Panc1 (cell line): Measurements from ENCODE around the gene BASP1. TPM values are rescaled to one million over a fixed set of nuclear protein-coding genes. Genes with fewer than 3 reads are reported as not detected.

Experiments used
- ATAC-seq: fragments of 200-7000 bp; cut with Tn5 transposase; 2 replicates; pipeline ENCODE4 v1.9.1; 2020; ENCODE audit warnings: mild to moderate bottlenecking, moderate library complexity
- BruUV-seq: library from RNA; stranded (reverse); fragments of 400-500 nt; replicated peaks from 2 replicates; lab custom pipeline; 2021; lab: Mats Ljungman, UMichigan
- CTCF ChIA-PET: fragments of 300-600 bp; sonication (Branson Sonifier 250); formaldehyde crosslinking; loops from one replicate; lab custom pipeline; 2022; ENCODE audit warnings: antibody characterized with exemption; lab: Charles Lee
- POLR2A ChIA-PET: fragments of 300-600 bp; sonication (Branson Sonifier 250); formaldehyde crosslinking; loops from one replicate; lab custom pipeline; 2022; ENCODE audit warnings: antibody characterized with exemption; lab: Charles Lee
- DNase-seq: peaks from one replicate; pipeline ENCODE4 v3.0.0-alpha.2; 2010; ENCODE audit warnings: low read depth, low spot score
- H3K27ac ChIP-seq: 2 replicates; pipeline ENCODE4 v1.5.1; 2011; ENCODE audit warnings: mild to moderate bottlenecking, low read length, inconsistent platforms
- H3K27me3 ChIP-seq: fragments of 200-500 bp; sonication (Bioruptor generic); 2 replicates; pipeline ENCODE4 v1.6.0; 2014; ENCODE audit warnings: low read length, inconsistent platforms; ENCODE audit not compliant: control insufficient read depth, insufficient read depth
- H3K36me3 ChIP-seq: fragments of 200-500 bp; sonication (Bioruptor generic); 2 replicates; pipeline ENCODE4 v1.5.1; 2014; ENCODE audit warnings: inconsistent platforms, mild to moderate bottlenecking, low read length, moderate library complexity; ENCODE audit not compliant: control insufficient read depth, insufficient read depth
- H3K4me1 ChIP-seq: 2 replicates; pipeline ENCODE4 v1.5.1; 2011; ENCODE audit warnings: inconsistent platforms, mild to moderate bottlenecking, low read length, moderate library complexity; ENCODE audit not compliant: control insufficient read depth, insufficient read depth
- H3K4me3 ChIP-seq, 2 experiments: 2 replicates each; pipeline ENCODE4 v1.5.1; 2011 to 2012; ENCODE audit warnings: low read depth in 2 of 2, low read length in 2 of 2, mild to moderate bottlenecking in 2 of 2, inconsistent platforms in 1 of 2, moderate library complexity in 1 of 2
- H3K9me3 ChIP-seq: fragments of 200-500 bp; sonication (Bioruptor generic); 2 replicates; pipeline ENCODE4 v1.5.1; 2014; ENCODE audit warnings: low read depth, mild to moderate bottlenecking, inconsistent platforms, low read length, moderate library complexity; ENCODE audit not compliant: control insufficient read depth, insufficient read depth
- POLR2AphosphoS5 ChIP-seq: IDR thresholded peaks from 2 replicates; pipeline ENCODE4 v1.6.1; 2012; ENCODE audit warnings: mild to moderate bottlenecking, low read depth, low read length, moderate library complexity
- SIN3A ChIP-seq: IDR thresholded peaks from 2 replicates; pipeline ENCODE4 v1.6.1; 2012; ENCODE audit warnings: low read depth, mild to moderate bottlenecking, low read length, moderate library complexity, borderline replicate concordance; ENCODE audit not compliant: insufficient read depth
- TCF7L2 ChIP-seq: IDR thresholded peaks from 2 replicates; pipeline ENCODE4 v1.6.1; 2011; ENCODE audit warnings: mild to moderate bottlenecking, low read depth, low read length, inconsistent platforms
- in situ Hi-C: cut with HindIII; loops from 2 replicates; pipeline ENCODE4 v1.10.0; 2016; ENCODE audit warnings: low sequenced_read_pairs, low pct_unique_long_range_greater_than_20kb
- intact Hi-C: fragments of 100-400 bp; cut with micrococcal nuclease; formaldehyde crosslinking; loops from one replicate; pipeline ENCODE4 v1.10.0; 2022; ENCODE audit not compliant: unreplicated experiment
- total RNA-seq: library from RNA; stranded (reverse); gene quantifications from one replicate; pipeline ENCODE4 v1.2.1, GENCODE V29; 2021; ENCODE audit not compliant: unreplicated experiment
- TF ChIP-seq, protein P1 (sequence below): fragments of 450-650 bp; IDR thresholded peaks from 2 replicates; pipeline ENCODE4 v1.5.1; 2017; ENCODE audit warnings: mild to moderate bottlenecking
- TF ChIP-seq, protein P2 (sequence below), 2 experiments: IDR thresholded peaks; 2 replicates each; pipeline ENCODE4 v1.6.1; 2011 to 2012; ENCODE audit warnings: low read depth in 2 of 2, control low read depth in 1 of 2, low read length in 1 of 2, mild to moderate bottlenecking in 1 of 2, moderate library complexity in 1 of 2; ENCODE audit not compliant: insufficient read depth in 1 of 2

Gene BASP1
- total RNA-seq, 1 experiment from 2014 or later = 217 TPM

DNA sequence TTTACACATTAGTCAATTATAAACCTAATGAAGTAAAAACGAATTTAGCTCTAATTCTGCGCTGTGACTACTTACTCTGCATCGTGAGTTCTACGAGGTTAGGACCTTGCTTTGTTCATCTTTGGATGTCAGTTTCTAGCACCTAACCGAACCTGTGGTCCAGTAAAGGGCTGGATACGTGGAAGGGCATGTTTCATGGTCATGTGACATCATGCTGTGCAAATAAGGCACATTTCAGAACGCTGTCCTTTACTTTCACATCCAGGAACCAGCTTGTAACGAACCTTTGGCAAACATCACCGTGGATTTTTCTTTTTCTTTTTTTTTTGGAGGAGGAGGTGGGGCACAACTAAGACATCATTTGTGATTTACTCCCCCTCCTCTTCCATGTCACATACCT is 15.0 kb downstream of the BASP1 start:
- intact Hi-C loops (no loop called here), in situ Hi-C loops (no loop called here)
- no peak for TF ChIP-seq SIN3A
- TF ChIP-seq POLR2AphosphoS5 = no peak; the same call in 1 of the 2 replicates
- TF ChIP-seq TCF7L2 = no peak
- TF ChIP-seq, protein P1, sequence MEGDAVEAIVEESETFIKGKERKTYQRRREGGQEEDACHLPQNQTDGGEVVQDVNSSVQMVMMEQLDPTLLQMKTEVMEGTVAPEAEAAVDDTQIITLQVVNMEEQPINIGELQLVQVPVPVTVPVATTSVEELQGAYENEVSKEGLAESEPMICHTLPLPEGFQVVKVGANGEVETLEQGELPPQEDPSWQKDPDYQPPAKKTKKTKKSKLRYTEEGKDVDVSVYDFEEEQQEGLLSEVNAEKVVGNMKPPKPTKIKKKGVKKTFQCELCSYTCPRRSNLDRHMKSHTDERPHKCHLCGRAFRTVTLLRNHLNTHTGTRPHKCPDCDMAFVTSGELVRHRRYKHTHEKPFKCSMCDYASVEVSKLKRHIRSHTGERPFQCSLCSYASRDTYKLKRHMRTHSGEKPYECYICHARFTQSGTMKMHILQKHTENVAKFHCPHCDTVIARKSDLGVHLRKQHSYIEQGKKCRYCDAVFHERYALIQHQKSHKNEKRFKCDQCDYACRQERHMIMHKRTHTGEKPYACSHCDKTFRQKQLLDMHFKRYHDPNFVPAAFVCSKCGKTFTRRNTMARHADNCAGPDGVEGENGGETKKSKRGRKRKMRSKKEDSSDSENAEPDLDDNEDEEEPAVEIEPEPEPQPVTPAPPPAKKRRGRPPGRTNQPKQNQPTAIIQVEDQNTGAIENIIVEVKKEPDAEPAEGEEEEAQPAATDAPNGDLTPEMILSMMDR = no peak
- TF ChIP-seq, protein P2, sequence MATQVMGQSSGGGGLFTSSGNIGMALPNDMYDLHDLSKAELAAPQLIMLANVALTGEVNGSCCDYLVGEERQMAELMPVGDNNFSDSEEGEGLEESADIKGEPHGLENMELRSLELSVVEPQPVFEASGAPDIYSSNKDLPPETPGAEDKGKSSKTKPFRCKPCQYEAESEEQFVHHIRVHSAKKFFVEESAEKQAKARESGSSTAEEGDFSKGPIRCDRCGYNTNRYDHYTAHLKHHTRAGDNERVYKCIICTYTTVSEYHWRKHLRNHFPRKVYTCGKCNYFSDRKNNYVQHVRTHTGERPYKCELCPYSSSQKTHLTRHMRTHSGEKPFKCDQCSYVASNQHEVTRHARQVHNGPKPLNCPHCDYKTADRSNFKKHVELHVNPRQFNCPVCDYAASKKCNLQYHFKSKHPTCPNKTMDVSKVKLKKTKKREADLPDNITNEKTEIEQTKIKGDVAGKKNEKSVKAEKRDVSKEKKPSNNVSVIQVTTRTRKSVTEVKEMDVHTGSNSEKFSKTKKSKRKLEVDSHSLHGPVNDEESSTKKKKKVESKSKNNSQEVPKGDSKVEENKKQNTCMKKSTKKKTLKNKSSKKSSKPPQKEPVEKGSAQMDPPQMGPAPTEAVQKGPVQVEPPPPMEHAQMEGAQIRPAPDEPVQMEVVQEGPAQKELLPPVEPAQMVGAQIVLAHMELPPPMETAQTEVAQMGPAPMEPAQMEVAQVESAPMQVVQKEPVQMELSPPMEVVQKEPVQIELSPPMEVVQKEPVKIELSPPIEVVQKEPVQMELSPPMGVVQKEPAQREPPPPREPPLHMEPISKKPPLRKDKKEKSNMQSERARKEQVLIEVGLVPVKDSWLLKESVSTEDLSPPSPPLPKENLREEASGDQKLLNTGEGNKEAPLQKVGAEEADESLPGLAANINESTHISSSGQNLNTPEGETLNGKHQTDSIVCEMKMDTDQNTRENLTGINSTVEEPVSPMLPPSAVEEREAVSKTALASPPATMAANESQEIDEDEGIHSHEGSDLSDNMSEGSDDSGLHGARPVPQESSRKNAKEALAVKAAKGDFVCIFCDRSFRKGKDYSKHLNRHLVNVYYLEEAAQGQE (IDR thresholded peaks at IDR 0.05; ENCODE audit: insufficient read depth in 1 of 2, low read depth in 2 of 2, low read length in 1 of 2) = no peak
- Histone ChIP-seq H3K4me3 (no peak overlapping the region), H3K27ac (peak overlapping the region; percentile 71), H3K4me1 (peaks cover 60% of the 10 kb centered on the region), H3K36me3 (no peaks in the 10 kb centered on the region), H3K9me3 (no peaks in the 10 kb centered on the region), H3K27me3 (no peaks in the 10 kb centered on the region)
- DNase-seq (no peak), ATAC-seq (no peak)
- BruUV-seq = no TSS peak
- ChIA-PET POLR2A (no interaction called here), CTCF (no interaction called here)

DNA sequence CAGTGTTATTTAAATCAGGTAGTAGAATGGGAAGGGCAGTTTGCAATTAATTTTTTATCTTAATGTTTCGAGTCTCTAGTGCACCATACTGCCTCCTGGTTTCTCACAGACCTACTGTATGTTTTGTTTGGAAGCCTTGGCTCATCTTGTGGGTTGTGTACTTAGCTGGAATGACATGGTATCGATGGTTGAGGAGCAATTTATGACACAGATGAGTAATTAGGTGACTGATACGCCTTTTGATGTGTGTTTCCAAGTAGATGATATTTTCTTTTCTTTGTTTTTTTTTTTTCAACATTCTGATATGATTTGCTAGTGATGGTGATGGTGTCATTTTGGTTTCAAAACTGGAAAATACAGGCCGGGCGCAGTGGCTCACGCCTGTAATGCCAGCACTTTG is 16.1 kb downstream of the BASP1 start:
- in situ Hi-C loops = no loop called here
- Histone ChIP-seq H3K9me3 (no peaks in the 10 kb centered on the region), H3K27ac (peak overlapping the region; percentile 34), H3K4me3 (no peak overlapping the region), H3K4me1 (peaks cover 66% of the 10 kb centered on the region), H3K27me3 (no peaks in the 10 kb centered on the region), H3K36me3 (no peaks in the 10 kb centered on the region)
- intact Hi-C loops = no loop called here
- BruUV-seq = no TSS peak
- DNase-seq (no peak), ATAC-seq (no peak)
- no peak for TF ChIP-seq SIN3A
- POLR2A ChIA-PET = no interaction called here
- CTCF ChIA-PET = no interaction called here

DNA sequence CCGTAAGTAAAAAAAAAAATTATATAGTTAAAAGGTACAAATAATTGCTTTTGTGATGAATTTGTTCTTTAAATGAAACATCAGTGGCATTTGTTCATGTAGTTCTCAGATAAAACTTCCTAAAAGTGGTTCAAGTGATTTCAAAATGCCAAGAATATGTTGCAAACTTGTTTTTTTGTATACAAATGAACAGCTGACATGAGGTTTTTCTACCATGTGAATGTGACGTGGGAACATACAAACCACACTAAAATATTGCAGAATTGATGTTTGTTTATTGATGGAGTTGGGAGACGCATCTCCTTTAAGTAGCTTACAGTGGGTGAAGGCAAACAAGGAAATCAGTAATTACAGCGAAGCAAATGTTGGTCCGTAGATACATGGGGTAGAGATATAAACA is 16.9 kb downstream of the BASP1 start:
- ATAC-seq (no peak), DNase-seq (no peak)
- H3K27me3 ChIP-seq = no peaks in the 10 kb centered on the region
- BruUV-seq = TSS peak; percentile 9
- TF ChIP-seq TCF7L2 (no peak), POLR2AphosphoS5 (no peak), SIN3A (no peak)
- TF ChIP-seq, protein P2 (IDR thresholded peaks at IDR 0.05; ENCODE audit: insufficient read depth in 1 of 2, low read depth in 2 of 2, low read length in 1 of 2) = no peak
- TF ChIP-seq, protein P1 = no peak
- H3K27ac ChIP-seq = peak overlapping the region; percentile 5; the same call in 1 of the 2 replicates
- intact Hi-C loops (no loop called here), in situ Hi-C loops (no loop called here)
- H3K4me1 ChIP-seq = peaks cover 68% of the 10 kb centered on the region
- POLR2A ChIA-PET = no interaction called here
- CTCF ChIA-PET = no interaction called here
- no peaks in the 10 kb centered on the region for H3K9me3 ChIP-seq
- H3K4me3 ChIP-seq = no peak overlapping the region
- H3K36me3 ChIP-seq = no peaks in the 10 kb centered on the region
